HEK293 (cell line): Measurements from ENCODE around the gene IGFN1.

ENCODE experiments used
- AEBP2 ChIP-seq: fragments of 450-650 bp; formaldehyde crosslinking; IDR thresholded peaks from 2 replicates; pipeline ENCODE4 v1.5.1; 2016; ENCODE audit warnings: missing biosample characterization, missing genetic modification characterization, borderline replicate concordance
- MZF1 ChIP-seq: fragments of 450-650 bp; formaldehyde crosslinking; IDR thresholded peaks from 2 replicates; pipeline ENCODE4 v1.5.1; 2017; ENCODE audit warnings: missing biosample characterization, missing genetic modification characterization, borderline replicate concordance
- OSR2 ChIP-seq: fragments of 450-650 bp; formaldehyde crosslinking; IDR thresholded peaks from 2 replicates; pipeline ENCODE4 v1.5.1; 2016; ENCODE audit warnings: missing biosample characterization, missing genetic modification characterization
- OVOL3 ChIP-seq: fragments of 450-650 bp; formaldehyde crosslinking; IDR thresholded peaks from 2 replicates; pipeline ENCODE4 v1.5.1; 2016; ENCODE audit warnings: missing biosample characterization, missing genetic modification characterization
- PRDM10 ChIP-seq: fragments of 450-650 bp; formaldehyde crosslinking; IDR thresholded peaks from 2 replicates; pipeline ENCODE4 v1.5.1; 2016; ENCODE audit warnings: missing biosample characterization, missing genetic modification characterization
- PRDM2 ChIP-seq: fragments of 450-650 bp; formaldehyde crosslinking; IDR thresholded peaks from 2 replicates; pipeline ENCODE4 v1.5.1; 2016; ENCODE audit warnings: missing biosample characterization, missing genetic modification characterization, borderline replicate concordance
- SETDB1 ChIP-seq: IDR thresholded peaks from one replicate; pipeline ENCODE4 v1.6.1; 2017; ENCODE audit warnings: mild to moderate bottlenecking, low read length, moderate library complexity, mixed read lengths; ENCODE audit not compliant: insufficient read length
- ZBTB48 ChIP-seq: fragments of 450-650 bp; formaldehyde crosslinking; IDR thresholded peaks from 2 replicates; pipeline ENCODE4 v1.5.1; 2016; ENCODE audit warnings: missing biosample characterization, missing genetic modification characterization
- ZNF335 ChIP-seq: fragments of 450-650 bp; formaldehyde crosslinking; conservative IDR thresholded peaks from 2 replicates; pipeline ENCODE4 v1.5.1; 2016; ENCODE audit warnings: missing biosample characterization, missing genetic modification characterization
- ZNF354C ChIP-seq: fragments of 450-650 bp; formaldehyde crosslinking; IDR thresholded peaks from 2 replicates; pipeline ENCODE4 v1.5.1; 2016; ENCODE audit warnings: missing biosample characterization, missing genetic modification characterization, low read depth, borderline replicate concordance
- ZNF366 ChIP-seq: fragments of 450-650 bp; formaldehyde crosslinking; conservative IDR thresholded peaks from 2 replicates; pipeline ENCODE4 v1.5.1; 2016; ENCODE audit warnings: missing biosample characterization, missing genetic modification characterization
- ZNF394 ChIP-seq: fragments of 450-650 bp; formaldehyde crosslinking; IDR thresholded peaks from 2 replicates; pipeline ENCODE4 v1.5.1; 2016; ENCODE audit warnings: missing biosample characterization, missing genetic modification characterization, mild to moderate bottlenecking, moderate library complexity, borderline replicate concordance
- ZNF426 ChIP-seq: fragments of 450-650 bp; formaldehyde crosslinking; IDR thresholded peaks from 2 replicates; pipeline ENCODE4 v1.5.1; 2017; ENCODE audit warnings: missing biosample characterization, missing genetic modification characterization, mild to moderate bottlenecking, inconsistent platforms, moderate library complexity
- ZNF513 ChIP-seq: fragments of 450-650 bp; IDR thresholded peaks from 2 replicates; pipeline ENCODE4 v1.5.1; 2018; ENCODE audit warnings: missing biosample characterization, missing genetic modification characterization
- ZNF530 ChIP-seq: fragments of 450-650 bp; formaldehyde crosslinking; IDR thresholded peaks from 2 replicates; pipeline ENCODE4 v1.5.1; 2016; ENCODE audit warnings: low read depth, missing biosample characterization, missing genetic modification characterization
- ZNF580 ChIP-seq: fragments of 450-650 bp; formaldehyde crosslinking; IDR thresholded peaks from 2 replicates; pipeline ENCODE4 v1.5.1; 2016; ENCODE audit warnings: missing biosample characterization, missing genetic modification characterization
- ZNF600 ChIP-seq: fragments of 450-650 bp; formaldehyde crosslinking; IDR thresholded peaks from 2 replicates; pipeline ENCODE4 v1.5.1; 2016; ENCODE audit warnings: missing biosample characterization, missing genetic modification characterization
- ZNF624 ChIP-seq: fragments of 450-650 bp; formaldehyde crosslinking; IDR thresholded peaks from 2 replicates; pipeline ENCODE4 v1.5.1; 2017; ENCODE audit warnings: missing biosample characterization, missing genetic modification characterization
- ZNF639 ChIP-seq: fragments of 450-650 bp; formaldehyde crosslinking; IDR thresholded peaks from 2 replicates; pipeline ENCODE4 v1.5.1; 2016; ENCODE audit warnings: missing biosample characterization, missing genetic modification characterization
- ZNF704 ChIP-seq: fragments of 450-650 bp; formaldehyde crosslinking; IDR thresholded peaks from 2 replicates; pipeline ENCODE4 v1.5.1; 2016; ENCODE audit warnings: missing biosample characterization, missing genetic modification characterization
- ZNF776 ChIP-seq: fragments of 450-650 bp; formaldehyde crosslinking; IDR thresholded peaks from 2 replicates; pipeline ENCODE4 v1.5.0; 2017; ENCODE audit warnings: missing biosample characterization, missing genetic modification characterization, borderline replicate concordance
- ZNF785 ChIP-seq: fragments of 450-650 bp; formaldehyde crosslinking; IDR thresholded peaks from 2 replicates; pipeline ENCODE4 v1.5.1; 2016; ENCODE audit warnings: missing biosample characterization, missing genetic modification characterization

The IGFN1 gene

GRCh38 chr1:201171063-201172036 is 19.3 kb upstream of the IGFN1 start (continued):
- TF ChIP-seq PRDM2 (tag by site-specific recombination): no peak
- TF ChIP-seq ZNF580 (tag by site-specific recombination): peak; percentile 86
- TF ChIP-seq ZNF426 (tag by site-specific recombination): no peak
- TF ChIP-seq ZNF513 (tag by site-specific recombination): no peak
- no peak for TF ChIP-seq ZNF530
- peak; percentile 2; the same call in 1 of the 2 replicates for TF ChIP-seq PRDM10 (tag by site-specific recombination)
- no peak for TF ChIP-seq SETDB1
- no peak for TF ChIP-seq ZNF394
- no peak for TF ChIP-seq ZNF354C (tag by site-specific recombination)
- TF ChIP-seq OVOL3 (tag by site-specific recombination): no peak
- no peak for TF ChIP-seq AEBP2 (tag by site-specific recombination)
- TF ChIP-seq ZNF704 (tag by site-specific recombination): no peak
- no peak for TF ChIP-seq ZNF624 (tag by site-specific recombination)
- 0 out of 2 replicates have a peak, but pooled peaks have one; percentile 14 for TF ChIP-seq MZF1 (tag by site-specific recombination)
- no peak; the same call in 1 of the 2 replicates for TF ChIP-seq ZNF785
- peak; percentile 40; the same call in 1 of the 2 replicates for TF ChIP-seq ZNF366 (tag by site-specific recombination)
- TF ChIP-seq ZNF600: peak; percentile 62; the same call in 1 of the 2 replicates
- peak; percentile 69 for TF ChIP-seq ZNF639 (tag by site-specific recombination)
- TF ChIP-seq ZNF776: no peak
- peak; percentile 83 for TF ChIP-seq ZNF335 (tag by site-specific recombination)
- TF ChIP-seq ZBTB48 (tag by site-specific recombination): peak; percentile 81
- peak; percentile 89 for TF ChIP-seq OSR2 (tag by site-specific recombination)
